Omental fat pad (tissue), 4 donors: ENCODE results near the gene STIP1. TPM values are rescaled to one million over a fixed set of nuclear protein-coding genes. Genes with fewer than 3 reads are reported as not detected.
A peak's percentile ranks its signal among the peaks of the same experiment; 100 is the strongest.

Experiments used
- ATAC-seq: fragments of 150-250 bp; one replicate; pipeline ENCODE4 v1.9.1; 2016; ENCODE audit warnings: mild to moderate bottlenecking, moderate library complexity; ENCODE audit not compliant: low FRiP score
- DNase-seq: peaks from one replicate; pipeline ENCODE4 v3.0.0-alpha.2; 2019; ENCODE audit warnings: low spot score
- total RNA-seq, 4 donors: library from RNA; depleted of rRNA; stranded (reverse); fragments of >200 nt; gene quantifications; one replicate each; pipeline ENCODE4 v1.1.0, GENCODE V29; 2016
- TF ChIP-seq, protein P1 (sequence below), 3 donors: fragments of 450-650 bp; IDR thresholded peaks; one replicate each; pipeline ENCODE4 v1.5.1; 2016 to 2017; ENCODE audit warnings: antibody characterized with exemption in 3 of 3, mild to moderate bottlenecking in 3 of 3, moderate library complexity in 2 of 3

STIP1 gene
- total RNA-seq, 4 donors from 2014 or later = 73.0 to 174 (median 135) TPM

DNA sequence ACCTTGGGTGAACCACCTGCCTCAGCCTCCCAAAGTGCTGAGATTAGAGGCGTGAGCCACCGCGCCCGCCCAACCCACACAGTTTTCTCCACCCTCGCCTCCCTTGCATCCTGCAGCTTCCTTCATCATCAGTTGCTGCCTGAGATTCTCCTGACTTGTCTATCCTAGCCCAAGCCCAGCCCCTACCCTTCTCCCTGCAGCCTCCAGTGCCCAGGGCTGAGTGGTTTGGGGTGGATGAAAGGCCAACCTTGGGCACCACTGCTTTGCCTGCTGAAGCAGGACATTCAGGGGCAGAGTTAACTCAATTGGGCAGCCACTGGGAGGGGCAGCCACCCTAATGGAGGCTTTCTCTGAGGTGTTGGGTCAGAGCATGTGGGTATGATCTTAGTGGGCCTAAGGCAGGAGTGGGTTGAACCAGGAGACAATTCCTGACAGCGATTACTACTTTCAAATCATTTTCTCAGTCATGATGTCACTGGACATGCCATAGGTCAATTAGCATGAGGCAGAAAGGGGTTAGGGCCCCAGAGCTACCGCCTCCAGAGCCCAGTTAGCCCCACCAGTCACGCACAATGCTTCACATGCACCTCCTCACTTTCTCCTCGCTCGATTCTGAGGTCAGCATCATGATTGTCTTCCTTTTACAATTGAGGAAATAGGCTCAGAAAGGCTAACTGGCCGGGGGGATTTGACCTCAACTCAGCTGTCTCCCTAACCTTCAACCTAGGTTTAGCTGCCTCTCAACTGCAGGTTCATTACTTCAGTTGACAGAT, 53.9 kb downstream of the STIP1 start:
- DNase-seq (no peak), ATAC-seq (no peak)
- TF ChIP-seq, protein P1, sequence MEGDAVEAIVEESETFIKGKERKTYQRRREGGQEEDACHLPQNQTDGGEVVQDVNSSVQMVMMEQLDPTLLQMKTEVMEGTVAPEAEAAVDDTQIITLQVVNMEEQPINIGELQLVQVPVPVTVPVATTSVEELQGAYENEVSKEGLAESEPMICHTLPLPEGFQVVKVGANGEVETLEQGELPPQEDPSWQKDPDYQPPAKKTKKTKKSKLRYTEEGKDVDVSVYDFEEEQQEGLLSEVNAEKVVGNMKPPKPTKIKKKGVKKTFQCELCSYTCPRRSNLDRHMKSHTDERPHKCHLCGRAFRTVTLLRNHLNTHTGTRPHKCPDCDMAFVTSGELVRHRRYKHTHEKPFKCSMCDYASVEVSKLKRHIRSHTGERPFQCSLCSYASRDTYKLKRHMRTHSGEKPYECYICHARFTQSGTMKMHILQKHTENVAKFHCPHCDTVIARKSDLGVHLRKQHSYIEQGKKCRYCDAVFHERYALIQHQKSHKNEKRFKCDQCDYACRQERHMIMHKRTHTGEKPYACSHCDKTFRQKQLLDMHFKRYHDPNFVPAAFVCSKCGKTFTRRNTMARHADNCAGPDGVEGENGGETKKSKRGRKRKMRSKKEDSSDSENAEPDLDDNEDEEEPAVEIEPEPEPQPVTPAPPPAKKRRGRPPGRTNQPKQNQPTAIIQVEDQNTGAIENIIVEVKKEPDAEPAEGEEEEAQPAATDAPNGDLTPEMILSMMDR (IDR thresholded peaks at IDR 0.05) = no peak

DNA sequence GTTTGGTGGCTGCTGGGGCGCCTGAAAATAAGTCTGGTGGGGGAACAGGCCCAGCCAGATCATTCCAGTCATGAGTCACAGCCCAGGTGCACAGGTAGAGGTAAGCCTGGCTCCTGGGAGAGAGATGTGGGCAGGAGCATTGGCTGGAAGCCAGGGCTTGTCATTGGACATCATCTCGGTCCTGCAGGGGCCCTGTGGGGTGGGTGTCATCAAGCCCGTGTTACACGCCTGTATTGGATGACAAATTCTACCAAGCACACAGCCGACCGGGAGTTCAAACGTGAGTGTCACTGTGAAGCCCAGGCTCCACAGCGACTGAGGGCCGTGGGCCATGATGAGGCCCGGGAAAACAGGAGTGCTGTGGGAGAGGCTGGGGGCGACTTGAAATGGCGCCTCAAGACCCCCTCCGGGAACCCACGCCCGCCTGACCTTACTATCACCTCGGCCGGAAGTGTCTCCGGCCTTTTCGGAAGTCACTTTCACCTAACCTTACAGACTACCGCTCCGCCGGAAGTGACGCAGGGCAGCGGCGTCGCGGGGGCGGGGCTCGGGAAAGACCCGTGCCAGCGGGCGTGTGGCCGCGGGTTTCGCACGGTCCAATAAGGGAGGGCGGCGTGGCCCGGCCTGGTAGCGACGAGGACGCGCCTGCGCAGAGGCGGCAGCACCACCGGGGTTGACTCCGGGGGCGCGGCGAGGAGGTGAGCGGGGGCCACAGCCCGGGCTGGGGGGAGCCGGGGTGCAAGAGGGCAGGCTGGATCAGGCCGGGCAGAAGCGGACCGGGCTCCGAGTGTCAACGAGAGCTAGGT, 54.7 kb downstream of the STIP1 start, which contains the start of gene FKBP2:
TSS of gene FKBP2 (plus strand) at position 661 of the 806 bp plus-strand sequence. CDS start 1,293 bp downstream, outside the sequence.
- DNase-seq (peak; percentile 95), ATAC-seq (peak; percentile 86)
- TF ChIP-seq, protein P1 (IDR thresholded peaks at IDR 0.05) = no peak

DNA sequence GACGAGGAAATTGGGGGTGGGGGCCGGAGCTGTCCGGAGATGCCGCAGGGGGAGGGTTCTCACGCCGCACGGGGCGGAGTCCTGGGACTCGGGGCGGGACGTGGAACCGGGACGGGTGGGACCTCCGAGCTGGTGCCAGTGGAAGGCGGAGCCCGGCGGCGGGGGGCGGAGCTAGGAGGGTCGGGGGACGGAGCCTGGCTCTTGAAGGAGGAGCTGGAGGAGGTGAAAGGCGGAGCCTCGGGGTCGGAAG, 55.2 kb downstream of the STIP1 start:
- peak; percentile 91 for ATAC-seq

DNA sequence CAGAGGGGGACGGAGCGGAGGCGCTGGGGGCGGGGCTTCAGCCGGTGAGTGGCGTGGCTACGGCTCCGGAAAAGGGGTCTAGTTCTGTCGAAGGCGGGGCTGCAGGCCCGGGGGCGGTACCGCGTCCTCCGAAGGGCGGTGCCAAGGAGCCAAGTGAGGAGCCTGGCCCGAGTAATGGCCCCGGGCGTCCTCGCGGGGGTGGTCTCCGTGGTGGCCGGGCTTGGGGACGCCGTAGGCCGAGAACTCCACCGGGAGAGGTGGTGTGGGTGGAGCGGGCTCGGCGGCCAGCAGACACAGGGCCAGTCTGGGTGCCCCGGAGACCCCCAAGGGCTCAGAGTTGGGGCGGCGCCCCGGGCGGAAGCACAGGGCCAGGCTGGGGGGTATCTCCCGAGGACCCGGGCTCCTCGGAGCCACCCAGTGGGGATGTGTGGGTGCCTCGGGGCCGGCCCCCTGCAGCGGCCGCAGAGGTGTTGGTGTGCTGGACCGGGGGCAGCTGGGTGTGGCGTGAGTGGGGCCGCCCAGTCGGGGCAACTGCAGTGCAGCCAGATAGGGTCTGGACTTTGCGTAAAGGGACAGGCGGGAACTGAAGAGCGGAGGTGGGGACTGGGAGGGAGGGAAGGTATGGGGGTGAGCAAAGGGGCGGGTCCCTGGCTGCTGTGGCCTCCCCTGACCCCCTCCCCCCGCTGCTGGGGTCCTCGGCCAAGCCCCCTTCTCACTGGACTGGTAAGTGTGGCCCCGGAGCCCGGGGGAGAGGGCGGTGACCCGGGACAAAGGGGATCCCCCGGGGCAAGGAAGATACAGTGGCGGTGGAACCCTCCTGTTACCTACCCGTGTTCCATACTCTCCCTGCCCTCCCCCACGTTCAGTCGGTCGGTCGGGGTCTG, 55.8 kb downstream of the STIP1 start:
- DNase-seq = no peak
- TF ChIP-seq, protein P1 (IDR thresholded peaks at IDR 0.05) = no peak
- ATAC-seq = peak; percentile 0

More for the DNA sequence above, 55.2 kb downstream of the STIP1 start:
- TF ChIP-seq, protein P1 (IDR thresholded peaks at IDR 0.05) = no peak
- peak; percentile 94 for DNase-seq

DNA sequence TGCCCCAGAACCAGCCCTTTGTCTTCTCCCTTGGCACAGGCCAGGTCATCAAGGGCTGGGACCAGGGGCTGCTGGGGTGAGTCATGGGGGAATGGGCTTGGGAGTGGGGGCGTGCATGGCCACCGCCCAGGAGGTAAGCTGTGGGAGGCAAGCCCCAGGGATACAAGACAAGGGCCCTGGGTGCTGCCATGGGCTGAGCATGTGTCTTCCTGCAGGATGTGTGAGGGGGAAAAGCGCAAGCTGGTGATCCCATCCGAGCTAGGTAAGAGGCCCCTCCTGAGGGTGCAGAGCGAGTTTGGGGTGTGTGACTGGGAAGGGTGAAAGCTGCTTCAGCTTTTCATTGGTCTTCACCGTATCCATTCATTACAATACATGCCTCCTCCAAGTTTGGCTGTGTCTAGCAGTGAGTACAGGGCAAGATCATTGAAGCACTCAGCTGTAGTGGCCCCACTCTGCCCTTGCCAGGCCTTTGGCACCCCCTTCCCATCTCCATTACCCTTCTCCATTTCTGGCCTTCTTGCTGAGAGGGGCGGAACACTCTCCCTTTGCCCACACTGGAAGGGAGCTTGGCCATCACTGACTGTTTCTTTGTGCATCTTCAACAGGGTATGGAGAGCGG, 57.4 kb downstream of the STIP1 start:
- no peak for DNase-seq
- TF ChIP-seq, protein P1 (IDR thresholded peaks at IDR 0.05) = no peak
- no peak for ATAC-seq

DNA sequence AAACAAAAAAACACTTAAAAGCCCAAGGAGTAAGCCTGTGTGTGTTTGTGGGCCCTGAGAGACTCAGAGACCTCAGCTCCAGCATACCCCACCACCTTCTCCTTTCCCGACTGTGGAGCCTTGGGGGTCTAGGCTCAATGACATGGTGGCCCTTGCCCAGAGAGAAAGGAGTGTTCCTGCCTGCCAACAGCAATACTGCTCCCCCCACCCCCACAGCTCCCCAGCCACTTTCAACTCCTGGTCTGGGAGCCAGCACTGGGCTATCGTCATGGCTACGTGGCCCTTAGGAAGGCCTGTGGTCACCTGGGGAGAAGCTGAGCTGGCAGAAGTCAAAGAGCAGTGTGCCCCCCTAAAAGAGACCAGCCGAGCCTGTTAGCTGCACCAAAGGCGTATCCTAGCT, 58.1 kb downstream of the STIP1 start:
- DNase-seq = no peak
- ATAC-seq = no peak
- TF ChIP-seq, protein P1 (IDR thresholded peaks at IDR 0.05) = no peak
